HG03354 (cell line): ENCODE data around the gene TFCP2L1.

ENCODE experiments used
- ATAC-seq: cut with Tn5 transposase; IDR thresholded peaks from one replicate; pipeline ENCODE4 v1.9.1; 2021; ENCODE audit warnings: mild to moderate bottlenecking; ENCODE audit not compliant: unreplicated experiment, poor library complexity, severe bottlenecking

Gene TFCP2L1

DNA sequence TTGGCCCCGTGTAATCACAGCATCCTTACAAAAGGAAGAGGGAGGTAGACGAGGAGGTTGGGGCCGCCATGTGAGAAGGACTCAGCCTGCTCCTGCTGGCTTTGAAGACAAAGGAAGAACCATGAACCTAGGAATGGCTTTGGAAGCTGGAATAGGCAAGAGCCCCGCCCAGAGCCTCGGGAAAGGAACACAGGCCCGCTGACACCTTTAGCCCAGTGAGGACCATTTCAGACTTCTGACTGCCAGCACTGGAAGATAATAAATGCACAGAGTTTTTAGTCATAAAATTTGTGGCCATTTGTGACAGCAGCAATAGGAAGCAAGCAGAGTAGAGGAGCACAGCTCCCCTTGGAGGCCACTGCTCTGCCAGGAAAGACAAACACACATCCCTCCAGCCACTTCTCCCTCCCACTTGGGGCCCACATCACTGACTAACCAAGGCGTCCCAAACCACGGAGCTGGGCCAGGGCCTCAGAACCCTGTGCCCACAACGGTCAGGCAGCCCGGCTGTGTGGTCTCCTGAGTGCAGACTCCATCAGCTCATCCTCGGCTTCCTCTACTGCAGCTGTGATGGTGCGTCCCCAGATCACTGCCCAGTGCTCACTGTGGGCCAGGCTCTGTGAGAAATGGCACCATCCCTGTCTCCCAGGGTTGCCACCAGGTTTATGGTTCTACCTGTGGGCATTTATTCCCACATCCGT is 39.7 kb downstream of the TFCP2L1 start:
- no peak for ATAC-seq

DNA sequence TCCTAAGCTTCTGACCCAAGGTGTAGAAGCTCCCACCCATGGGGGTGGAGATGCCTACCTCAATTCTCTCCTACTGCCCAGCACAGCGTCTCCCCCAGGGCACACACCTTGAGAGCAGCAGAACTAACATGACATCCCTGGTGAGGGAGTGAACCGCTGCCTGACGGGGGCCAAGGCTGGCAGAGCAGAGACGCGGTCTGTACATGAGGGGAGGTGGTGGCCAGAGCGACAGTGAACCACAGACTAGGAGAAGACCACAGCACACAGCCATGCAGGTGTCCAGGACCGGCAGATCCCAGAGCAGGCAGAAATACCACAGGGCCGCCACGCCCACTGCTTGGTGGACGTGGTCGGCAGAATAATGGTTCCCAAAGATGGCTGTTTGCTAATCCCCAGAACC is 40.4 kb downstream of the TFCP2L1 start:
- no peak for ATAC-seq

DNA sequence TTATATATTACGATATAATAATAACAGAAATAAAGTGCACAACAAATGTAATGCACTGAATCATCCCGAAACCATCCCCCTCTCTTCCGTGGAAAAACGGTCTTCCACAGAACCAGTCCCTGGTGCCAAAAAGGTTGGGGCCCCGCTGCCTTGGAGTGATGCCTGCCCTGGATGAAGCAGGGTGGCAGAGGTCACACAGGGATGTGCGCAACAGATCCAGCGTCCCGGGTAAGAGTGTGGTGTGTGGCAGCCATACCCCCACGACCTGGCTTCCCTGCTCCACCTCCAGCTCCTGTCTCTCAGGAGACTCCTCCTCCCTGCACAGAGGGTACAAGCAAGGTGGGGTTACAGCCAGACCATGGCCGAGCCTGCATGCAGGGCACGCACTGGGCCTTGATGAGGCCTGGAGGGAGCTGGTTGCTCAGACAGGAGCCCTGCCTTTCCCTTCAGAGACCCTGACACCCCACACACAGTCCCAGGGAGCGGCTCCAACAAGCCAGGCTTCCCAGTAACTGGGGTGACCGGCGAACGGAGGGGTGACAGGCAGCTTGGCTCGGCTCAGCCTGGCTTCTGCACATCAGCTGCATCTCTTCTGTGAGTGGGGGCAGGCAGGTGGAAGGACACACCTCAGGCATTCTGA is 41.1 kb downstream of the TFCP2L1 start:
- ATAC-seq = no peak

DNA sequence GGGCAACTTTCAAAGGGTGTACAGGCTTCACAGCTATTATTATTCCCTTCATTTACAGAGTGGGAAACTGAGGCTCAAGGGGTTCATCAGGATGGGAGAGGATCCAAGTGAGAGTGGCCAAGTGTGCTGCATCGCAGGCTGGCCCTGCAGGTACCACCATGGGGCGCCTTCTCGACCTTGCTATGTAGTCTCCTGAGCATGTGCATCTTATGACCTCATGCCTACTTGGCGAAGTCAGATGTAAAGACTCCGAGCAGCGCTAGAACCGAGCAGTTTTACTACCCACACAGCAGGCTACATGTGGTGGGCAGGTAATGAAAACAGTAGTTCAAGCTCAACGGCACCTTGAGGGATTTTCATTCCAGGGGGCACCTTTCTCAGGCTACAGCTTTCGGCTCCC is 42.0 kb downstream of the TFCP2L1 start:
- ATAC-seq = no peak

DNA sequence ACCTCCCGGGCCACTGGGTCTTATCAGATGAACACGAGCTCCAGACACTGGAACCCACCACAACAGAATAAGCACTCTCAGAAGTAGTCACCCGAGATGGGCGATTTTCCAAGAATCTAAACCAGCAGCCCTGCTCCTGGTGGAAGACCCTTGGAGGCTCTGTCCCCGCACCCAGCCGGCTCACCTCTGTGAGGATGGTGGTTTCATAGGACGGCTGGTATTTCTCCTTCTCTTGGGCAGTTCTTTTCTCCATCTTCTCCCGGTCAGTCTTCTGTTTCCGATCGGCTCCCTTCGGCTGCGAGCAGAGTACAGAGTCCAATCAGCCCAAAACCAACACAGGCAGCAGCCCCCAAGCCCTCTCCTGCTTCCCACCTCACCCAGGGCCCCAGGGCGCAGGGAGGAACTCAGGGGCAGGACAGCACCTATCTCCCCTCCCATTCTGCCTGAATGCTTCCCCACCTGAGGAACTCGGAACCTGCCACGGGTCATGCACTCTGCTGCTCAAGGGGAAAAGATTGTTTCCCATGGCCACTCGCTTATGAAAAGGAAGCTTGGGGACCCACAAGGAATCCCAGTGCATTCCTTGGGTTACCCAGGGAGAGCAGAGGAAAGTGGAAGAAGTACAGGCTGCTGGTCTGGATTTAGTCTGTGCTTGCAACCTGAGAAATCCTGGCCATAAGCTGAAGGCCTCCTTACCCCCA is 42.7 kb downstream of the TFCP2L1 start:
- ATAC-seq = no peak

DNA sequence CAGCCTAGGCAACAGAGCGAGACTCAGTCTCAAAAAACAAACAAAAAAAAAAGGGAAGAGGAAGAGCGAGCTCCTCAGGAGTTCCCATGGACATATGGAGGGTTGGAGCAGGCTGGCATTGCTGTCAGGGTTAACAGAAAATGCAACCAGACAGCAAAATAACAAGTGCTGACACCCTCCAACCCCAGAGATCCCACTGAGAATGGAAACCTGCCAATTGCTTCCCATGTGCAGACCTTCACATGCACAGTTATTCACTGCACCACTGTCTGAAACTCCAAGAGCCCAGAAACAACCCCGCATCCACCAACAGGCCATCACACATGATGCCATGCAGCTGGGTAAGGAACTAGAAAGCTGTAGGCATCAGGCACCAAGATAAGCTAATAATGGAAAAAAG is 43.5 kb downstream of the TFCP2L1 start:
- no peak for ATAC-seq

DNA sequence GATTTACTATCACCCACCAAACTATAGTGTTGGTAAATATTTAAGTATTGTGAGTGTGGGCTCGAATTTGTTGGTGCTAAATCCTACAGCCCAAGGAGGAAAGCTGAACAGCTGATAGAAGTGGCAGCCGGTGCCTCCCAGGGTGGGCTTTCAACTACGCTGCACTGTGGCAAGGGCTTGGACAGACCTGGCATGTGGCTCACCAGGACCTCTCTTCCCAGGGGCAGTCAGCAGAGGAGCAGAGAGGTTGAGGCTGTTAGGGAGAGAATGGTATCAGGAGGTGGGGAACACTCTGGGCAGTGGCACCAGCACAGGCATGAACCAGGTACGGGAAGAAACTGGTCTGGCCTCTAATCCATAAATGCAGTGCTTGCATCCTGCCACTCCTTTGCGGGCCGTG is 44.6 kb downstream of the TFCP2L1 start:
- no peak for ATAC-seq

DNA sequence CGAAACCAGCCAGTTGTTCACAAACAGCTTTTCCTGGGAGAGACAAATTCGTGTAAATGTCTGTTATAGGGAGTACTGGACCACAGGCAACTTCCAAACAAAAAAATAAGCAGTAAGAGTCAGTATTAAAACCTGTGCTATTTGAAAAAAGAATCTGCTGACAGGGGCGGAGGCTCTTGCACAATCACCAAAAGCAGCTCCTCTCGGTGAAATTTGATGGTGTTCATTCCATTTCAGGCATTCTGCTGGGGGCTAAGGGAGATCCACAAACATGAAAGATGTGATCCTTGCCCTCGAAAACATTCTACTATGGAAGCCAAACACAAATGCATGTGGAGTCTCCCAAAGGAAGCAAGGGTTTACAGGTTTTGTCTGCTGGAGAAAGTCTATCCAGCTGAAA is 45.0 kb downstream of the TFCP2L1 start:
- ATAC-seq = no peak

DNA sequence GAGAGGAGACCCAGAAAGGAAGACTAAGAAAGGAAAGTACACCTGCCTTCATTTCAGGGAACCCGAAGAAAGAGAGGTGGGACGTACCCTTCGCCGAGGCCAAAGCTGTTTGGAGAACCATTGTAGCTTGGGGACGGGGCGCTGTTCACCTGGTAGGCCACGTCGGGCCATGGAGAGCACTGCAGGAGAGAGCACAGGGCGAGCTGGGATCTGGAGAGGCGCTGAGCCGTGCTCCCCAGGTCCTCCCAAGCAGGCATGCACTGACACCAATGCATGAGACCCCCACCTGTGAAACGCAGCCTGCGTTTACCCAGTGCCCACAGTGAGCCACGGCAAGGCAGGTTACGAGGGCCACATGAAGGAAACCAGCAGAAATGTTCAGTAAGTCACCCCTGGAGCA is 45.5 kb downstream of the TFCP2L1 start:
- ATAC-seq = no peak

DNA sequence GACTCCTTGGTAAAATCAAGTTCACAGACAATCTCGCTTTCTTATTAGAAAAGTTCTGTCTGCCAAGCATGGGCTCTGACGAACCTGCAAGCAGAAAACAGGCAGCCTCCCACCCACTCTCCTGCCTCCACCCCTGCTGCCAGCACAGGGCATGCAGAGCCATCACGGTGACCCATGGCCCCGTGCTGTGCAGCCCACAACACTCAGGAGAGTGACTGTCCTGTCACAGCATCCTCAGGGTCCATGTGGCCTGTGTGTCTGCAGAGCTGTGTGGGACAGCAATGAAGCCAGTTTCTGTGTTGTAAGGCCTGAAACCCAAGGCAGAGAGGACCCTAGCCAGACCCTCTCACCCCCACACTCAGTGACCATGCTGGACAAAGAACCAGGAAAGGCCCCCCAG is 46.2 kb downstream of the TFCP2L1 start:
- ATAC-seq = no peak

DNA sequence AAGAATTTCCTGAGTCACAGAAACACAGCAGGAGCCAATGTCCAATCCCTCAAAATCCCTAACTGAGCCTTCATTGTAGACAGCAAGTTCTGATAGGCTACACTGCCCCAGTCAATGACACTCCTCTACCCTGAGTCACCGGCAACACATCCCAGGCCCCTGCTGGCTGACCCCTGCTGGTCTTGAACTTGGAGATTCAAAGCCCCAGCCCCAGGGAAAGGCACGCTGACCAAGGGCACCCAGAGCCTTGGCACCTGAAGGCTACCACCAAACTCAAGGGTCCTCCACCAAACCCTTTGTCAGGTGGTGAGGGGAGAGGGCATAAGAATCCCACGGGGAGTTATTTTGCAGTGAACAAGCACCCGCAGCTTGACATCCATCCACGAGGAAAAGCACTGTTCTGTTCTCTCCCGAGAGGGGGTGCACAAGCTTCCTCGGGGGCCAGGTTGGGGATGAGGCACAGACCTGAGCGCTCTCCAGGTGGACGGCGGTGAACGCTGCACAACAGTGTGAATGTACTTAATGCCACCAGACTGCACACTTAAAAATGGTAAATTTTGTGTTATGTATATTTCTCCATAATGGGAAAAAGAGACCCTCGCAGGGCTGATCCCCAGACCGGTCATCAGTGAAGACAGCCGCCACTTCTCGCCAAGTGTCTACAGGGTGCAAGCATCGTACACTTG is 46.9 kb downstream of the TFCP2L1 start:
- no peak for ATAC-seq

DNA sequence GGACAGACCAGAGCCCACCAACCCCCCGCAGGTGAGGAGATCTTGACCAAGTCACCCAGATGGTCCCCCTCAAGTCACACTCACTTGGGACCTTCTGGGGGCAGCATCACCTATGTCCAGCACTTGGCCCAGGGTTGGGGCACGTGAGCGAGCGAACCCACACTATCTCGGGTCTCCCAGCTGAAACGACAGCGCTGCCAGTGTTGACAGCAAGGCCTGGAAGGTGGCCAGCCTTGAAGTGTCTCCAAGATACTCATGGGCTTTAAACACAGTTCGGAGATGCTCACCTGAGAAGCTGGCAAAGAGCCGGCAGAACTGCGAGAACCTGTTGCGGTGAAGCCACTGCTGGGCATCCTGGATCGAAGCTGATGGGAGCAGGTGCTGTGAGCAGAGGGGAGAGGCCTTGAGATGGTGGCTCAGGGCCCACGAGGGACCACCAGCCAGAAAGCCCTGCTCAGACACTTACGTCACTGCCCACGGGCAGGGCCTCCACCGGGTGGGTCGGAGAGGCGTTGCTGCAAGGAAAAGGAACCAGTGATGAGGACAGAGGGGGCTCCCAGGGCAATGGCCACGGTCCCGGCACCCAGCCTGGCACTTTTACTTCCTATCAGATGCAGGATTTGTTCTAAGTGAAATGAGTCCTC is 47.5 kb downstream of the TFCP2L1 start:
- ATAC-seq = no peak

DNA sequence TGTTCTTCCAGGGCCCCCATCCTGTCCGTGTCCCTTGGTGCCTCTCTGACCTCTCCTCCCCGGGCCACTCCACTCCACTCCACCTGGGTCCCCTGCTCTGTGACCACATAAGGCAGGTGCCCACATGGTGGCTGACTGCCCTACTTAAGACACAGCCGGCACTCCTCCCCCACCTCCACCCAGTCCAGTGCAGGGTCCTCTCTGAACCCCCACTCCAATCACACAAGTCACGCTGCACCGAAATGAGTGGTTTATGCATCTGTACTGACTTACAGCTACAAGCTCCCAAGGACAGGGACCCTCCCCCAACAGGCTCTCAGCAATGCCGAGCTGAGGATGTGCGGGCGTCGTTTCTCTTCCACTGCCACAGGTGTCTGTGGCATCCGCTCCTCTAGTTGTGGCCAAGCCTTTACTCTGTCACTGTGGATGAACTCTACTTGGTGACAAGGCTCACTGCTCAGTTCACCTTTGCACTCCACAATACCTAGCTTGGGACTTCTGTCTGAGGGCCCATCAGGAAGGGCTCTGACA is 48.3 kb downstream of the TFCP2L1 start:
- no peak for ATAC-seq

DNA sequence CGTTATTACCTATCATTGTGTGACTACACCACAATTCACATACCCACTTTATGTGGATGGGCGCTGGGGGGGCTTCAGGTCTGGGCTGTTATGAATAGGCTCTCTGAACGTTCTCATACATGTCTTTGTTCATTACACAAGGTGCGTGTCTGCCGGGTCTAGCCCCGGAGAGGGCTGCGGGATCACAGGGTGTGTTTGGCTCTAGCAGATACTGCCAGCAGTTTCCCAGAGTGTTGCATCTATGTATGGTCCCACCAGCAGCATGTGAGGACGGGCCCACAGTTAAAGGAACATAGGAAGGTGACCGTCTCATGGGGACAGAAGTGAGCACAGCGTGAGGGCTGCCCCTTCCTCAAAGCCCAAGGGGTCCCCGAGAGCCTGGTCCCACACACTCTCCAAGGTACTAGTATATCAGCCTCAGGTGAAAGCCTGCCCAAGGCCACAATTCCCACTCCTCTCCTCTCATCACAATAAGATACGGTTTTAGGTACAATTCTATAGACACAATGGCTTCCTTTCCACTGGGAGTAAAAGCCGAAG is 48.8 kb downstream of the TFCP2L1 start:
- no peak for ATAC-seq

DNA sequence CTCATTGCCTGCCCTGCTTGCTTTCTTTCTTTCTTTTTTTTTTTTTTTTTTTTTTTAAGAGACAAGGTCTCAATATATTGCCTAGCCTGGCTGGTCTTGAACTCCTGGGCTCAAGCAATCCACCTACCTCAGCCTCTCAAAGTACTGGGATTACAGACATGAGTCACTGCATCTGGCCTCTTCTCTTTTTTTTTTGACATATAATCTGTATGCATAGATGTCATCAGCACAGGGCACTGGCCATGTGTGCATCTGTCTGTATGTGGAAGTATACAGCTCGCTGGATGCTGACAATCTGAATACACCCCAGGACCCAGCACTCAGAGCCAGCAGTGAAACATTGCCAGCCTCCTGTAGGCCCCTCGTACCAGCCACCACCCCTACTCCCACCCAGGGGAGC is 49.5 kb downstream of the TFCP2L1 start:
- ATAC-seq = no peak

DNA sequence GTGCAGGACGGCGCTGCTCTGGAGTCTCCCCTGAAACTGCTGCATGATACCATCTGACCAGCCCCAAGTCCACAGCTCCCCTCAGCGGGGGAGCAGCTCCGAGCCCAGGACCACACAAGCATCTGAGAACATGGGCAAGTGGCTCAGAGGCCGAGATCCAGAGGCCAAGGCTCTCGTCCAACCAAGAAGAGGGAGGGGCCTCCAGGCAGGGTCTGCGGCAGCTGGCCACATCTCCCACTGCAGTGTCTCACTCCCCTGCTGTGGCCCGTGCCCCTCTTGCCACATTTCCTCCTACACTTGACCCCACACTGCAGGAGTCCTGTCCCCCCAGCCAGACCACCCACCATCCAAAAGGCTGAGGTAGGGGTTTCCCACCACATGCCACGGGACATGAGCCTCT is 50.2 kb downstream of the TFCP2L1 start:
- no peak for ATAC-seq

DNA sequence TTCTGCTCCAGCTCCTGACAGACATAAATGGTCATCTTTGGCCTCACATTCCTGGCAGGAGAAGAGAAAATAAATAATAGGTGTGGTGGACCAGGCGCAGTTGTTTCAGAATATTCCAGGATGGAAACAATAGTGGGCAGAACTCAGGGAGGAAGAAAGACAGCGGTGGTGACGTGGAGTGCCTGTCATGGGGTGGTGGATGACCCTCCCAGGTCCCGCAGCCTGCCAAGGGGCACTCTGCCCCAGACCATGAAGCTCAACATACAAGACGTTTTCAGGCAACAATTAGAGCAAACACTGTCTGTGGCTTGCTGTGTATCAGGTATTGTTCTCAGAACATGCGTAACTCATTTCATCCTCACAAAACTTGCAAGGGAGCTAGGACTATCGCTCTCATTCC is 50.9 kb downstream of the TFCP2L1 start:
- no peak for ATAC-seq

DNA sequence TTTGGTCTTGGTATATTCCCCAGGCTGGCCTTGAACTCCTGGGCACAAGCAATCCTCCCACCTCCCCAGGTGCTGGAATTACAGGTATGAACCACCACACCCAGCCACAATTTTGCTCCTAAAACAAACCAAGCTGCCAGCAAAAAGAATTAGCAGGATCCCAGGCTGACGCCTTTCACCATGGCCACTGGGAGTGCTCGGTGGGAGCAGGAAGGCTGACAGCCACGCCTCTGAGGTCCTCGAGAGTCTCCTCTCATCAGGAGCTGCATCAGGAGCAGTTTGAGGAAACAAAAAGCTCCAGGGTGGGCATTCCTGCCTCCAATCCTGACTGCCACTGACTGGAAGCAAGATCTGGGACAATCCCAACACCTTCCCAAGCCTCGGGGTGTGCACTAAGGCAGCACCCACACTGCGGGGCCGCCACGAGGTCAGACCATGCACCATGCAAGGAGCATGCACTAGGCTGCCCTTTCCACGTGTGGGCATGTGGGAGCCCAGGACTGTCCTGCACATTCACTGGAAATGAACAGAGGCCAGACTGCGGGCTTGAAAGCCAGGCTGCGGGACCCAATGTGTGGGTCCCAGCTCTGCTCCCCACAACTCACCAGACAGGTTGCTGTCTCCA is 51.4 kb downstream of the TFCP2L1 start:
- no peak for ATAC-seq

DNA sequence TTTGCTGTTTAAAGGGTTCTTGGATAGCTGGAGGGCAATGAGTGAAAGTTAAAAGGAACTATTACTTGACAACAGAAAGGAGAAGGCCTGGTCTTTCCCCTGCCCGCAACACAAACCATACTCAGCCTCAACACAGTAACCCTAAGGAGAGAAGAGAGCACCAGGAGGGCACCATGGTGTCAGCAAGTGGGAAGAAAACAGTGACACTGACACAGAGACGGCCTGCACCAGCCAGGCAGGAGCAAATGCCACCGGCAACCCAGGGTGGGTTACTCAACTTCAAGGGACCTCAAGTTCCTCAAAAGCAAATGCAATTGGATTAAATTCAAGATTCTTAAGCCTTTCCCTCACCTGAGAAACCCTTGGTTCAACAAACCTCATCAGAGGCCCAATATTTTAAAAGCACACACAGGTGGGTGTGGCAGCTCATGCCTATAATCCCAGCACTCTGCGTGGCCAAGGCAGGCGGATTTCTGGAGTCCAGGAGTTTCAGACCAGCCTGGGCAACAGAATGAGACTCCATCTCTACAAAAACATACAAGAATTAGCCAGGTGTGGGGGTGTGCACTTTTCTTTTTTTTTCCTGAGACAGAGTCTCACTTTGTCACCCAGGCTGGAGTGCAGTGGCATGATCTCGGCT is 52.3 kb downstream of the TFCP2L1 start:
- no peak for ATAC-seq
